Body of pancreas (tissue), 4 donors: ENCODE measurements around the gene NKIRAS1. TPM values are rescaled to one million over a fixed set of nuclear protein-coding genes. Genes with fewer than 3 reads are reported as not detected.

ENCODE experiments used
- ATAC-seq: fragments of 150-250 bp; one replicate; pipeline ENCODE4 v1.9.1; 2016
- DNase-seq, 4 donors: peaks; one replicate each; pipeline ENCODE4 v3.0.0-alpha.2; 2019
- H3K27ac ChIP-seq, 4 donors: fragments of 200-600 bp; sonication (generic); 1 replicate in 3 of 4; 2 replicates in 1 of 4; pipeline versions ENCODE4 v1.5.1 to v1.6.1; 2016 to 2019; ENCODE audit warnings: mild to moderate bottlenecking in 1 of 4, mixed read lengths in 1 of 4, moderate library complexity in 1 of 4
- H3K27me3 ChIP-seq, 2 donors: fragments of 200-600 bp; sonication (generic); one replicate each; pipeline ENCODE4 v1.6.0; 2016; ENCODE audit warnings: mild to moderate bottlenecking in 1 of 2
- H3K36me3 ChIP-seq, 2 donors: fragments of 200-600 bp; sonication (generic); replicated peaks in 1 of 2; 2 replicates each; pipeline ENCODE4 v1.5.1; 2016; ENCODE audit warnings: low read depth in 2 of 2; ENCODE audit not compliant: insufficient read depth in 1 of 2
- H3K4me1 ChIP-seq: fragments of 200-600 bp; sonication (generic); one replicate; pipeline ENCODE4 v1.6.0; 2016
- H3K4me3 ChIP-seq, 2 donors: fragments of 200-600 bp; sonication (generic); 1 replicate in 1 of 2; 2 replicates in 1 of 2; pipeline ENCODE4 v1.5.1; 2016 to 2019
- H3K9me3 ChIP-seq, 3 donors: fragments of 200-600 bp; sonication (generic); 1 replicate in 2 of 3; 2 replicates in 1 of 3; pipeline ENCODE4 v1.5.1; 2016
- POLR2A ChIP-seq, 3 donors: fragments of 450-650 bp; IDR thresholded peaks; one replicate each; pipeline ENCODE4 v1.6.1; 2016; ENCODE audit warnings: antibody characterized with exemption in 3 of 3, mild to moderate bottlenecking in 2 of 3
- WGBS, 2 donors: methylation state at CpG; one replicate each; pipeline ENCODE4 v1.1.5; 2017; 5-methylcytosine and 5-hydroxymethylcytosine counted together
- intact Hi-C: fragments of 100-400 bp; cut with DNase I; formaldehyde crosslinking; loops from one replicate; pipeline ENCODE4 v1.15.1; 2023
- total RNA-seq, 2 donors: library from RNA; depleted of rRNA; stranded (reverse); fragments of >200 nt; gene quantifications; one replicate each; pipeline ENCODE4 v1.1.0, GENCODE V29; 2016
- TF ChIP-seq, protein P1 (sequence below), 7 experiments: fragments of 450-650 bp in 4 of 7; fragments of 200-600 bp in 3 of 7; sonication (generic) in 3 of 7; IDR thresholded peaks; one replicate each; pipeline ENCODE4 v1.5.1; 2016 to 2019; ENCODE audit warnings: antibody characterized with exemption in 7 of 7

Gene NKIRAS1
- total RNA-seq, 2 donors from 2014 or later = 2.0 to 7.8 TPM

DNA sequence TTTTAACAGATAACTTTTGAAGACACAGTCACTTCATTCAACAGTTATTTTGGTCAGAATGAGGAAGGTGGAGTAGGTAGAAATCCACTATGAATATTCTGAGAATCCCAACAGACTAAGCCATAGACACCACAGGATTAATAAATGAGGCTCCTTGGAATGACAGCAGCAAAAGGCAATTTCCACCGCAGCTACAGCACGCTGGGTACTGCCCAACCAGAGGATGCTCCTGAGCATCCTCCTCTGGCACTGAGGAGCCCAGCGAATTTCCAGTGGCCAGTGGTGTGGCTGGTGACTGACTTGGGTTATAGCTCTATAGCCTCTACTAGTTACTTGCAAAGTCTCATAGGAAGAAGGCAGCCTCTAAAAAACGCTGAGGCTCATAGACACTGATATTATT is 24.6 kb upstream of the NKIRAS1 start:
- H3K9me3 ChIP-seq = no peaks in the 10 kb centered on the region
- no peak overlapping the region for H3K4me3 ChIP-seq
- H3K36me3 ChIP-seq = no peaks in the 10 kb centered on the region
- TF ChIP-seq, protein P1, sequence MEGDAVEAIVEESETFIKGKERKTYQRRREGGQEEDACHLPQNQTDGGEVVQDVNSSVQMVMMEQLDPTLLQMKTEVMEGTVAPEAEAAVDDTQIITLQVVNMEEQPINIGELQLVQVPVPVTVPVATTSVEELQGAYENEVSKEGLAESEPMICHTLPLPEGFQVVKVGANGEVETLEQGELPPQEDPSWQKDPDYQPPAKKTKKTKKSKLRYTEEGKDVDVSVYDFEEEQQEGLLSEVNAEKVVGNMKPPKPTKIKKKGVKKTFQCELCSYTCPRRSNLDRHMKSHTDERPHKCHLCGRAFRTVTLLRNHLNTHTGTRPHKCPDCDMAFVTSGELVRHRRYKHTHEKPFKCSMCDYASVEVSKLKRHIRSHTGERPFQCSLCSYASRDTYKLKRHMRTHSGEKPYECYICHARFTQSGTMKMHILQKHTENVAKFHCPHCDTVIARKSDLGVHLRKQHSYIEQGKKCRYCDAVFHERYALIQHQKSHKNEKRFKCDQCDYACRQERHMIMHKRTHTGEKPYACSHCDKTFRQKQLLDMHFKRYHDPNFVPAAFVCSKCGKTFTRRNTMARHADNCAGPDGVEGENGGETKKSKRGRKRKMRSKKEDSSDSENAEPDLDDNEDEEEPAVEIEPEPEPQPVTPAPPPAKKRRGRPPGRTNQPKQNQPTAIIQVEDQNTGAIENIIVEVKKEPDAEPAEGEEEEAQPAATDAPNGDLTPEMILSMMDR (IDR thresholded peaks at IDR 0.05) = no peak
- no peak for TF ChIP-seq POLR2A (IDR thresholded peaks at IDR 0.05)
- no peaks in the 10 kb centered on the region for H3K27me3 ChIP-seq
- no peak overlapping the region for H3K27ac ChIP-seq
- intact Hi-C loops = no loop called here
- ATAC-seq = no peak
- H3K4me1 ChIP-seq = peaks cover 8% of the 10 kb centered on the region
- 74 to 83% methylated on average over 4 of the region's 4 CpGs for WGBS, 2 donors
- DNase-seq = no peak

DNA sequence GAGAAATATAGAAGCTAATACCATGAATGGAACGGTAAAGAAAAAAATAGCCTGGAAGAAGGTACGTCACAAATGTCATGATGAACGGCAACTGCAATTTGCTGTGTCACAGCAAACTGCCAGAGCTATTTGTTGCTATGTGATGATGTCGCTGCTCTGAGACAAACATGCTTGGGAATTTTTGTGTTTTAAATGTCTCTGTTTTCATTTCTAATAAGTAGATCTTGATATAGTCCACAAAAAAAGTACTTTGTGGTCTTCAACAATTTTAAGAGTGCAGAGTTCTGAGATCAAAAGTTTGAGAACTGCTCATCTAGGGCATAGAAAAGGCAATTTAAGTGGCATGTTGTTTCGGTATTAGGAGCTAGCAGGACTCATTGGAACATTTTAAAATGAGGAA is 24.0 kb upstream of the NKIRAS1 start:
- ATAC-seq (no peak), DNase-seq (no peak)
- Histone ChIP-seq H3K36me3 (no peaks in the 10 kb centered on the region), H3K9me3 (no peaks in the 10 kb centered on the region), H3K4me3 (no peak overlapping the region), H3K4me1 (peaks cover 6% of the 10 kb centered on the region), H3K27me3 (no peaks in the 10 kb centered on the region), H3K27ac (no peak overlapping the region)
- TF ChIP-seq, protein P1 (IDR thresholded peaks at IDR 0.05) = no peak
- TF ChIP-seq POLR2A (IDR thresholded peaks at IDR 0.05) = no peak
- 67 to 71% methylated on average over 5 of the region's 5 CpGs for WGBS, 2 donors
- intact Hi-C loops = no loop called here

DNA sequence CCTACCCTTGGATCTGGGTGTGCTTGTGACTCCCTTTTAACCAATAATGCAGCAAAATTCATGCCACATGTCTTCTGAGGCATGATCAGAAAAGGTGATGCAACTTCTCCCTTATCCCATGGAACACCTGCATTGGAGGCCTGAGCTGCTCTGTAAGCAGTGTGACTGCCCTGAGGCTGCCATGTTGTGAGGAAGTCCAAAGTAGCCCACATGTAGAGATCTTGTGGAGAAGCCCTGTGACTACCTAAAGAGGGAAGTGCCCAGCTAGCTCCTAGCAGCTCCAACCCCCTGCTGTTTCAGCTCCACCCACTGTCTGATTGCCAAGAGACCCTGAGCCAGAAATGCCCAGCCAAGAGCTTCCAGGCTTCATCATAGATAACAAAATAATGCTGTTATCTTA is 21.9 kb upstream of the NKIRAS1 start:
- Histone ChIP-seq H3K4me3 (no peak overlapping the region), H3K36me3 (no peaks in the 10 kb centered on the region), H3K9me3 (peaks cover 0 to 5% (median 0%) of the 10 kb centered on the region in 3 donors), H3K4me1 (no peaks in the 10 kb centered on the region), H3K27ac (no peak overlapping the region), H3K27me3 (no peaks in the 10 kb centered on the region)
- no peak for DNase-seq
- ATAC-seq = no peak
- TF ChIP-seq POLR2A (IDR thresholded peaks at IDR 0.05) = no peak
- TF ChIP-seq, protein P1 (IDR thresholded peaks at IDR 0.05) = no peak
- intact Hi-C loops = no loop called here

DNA sequence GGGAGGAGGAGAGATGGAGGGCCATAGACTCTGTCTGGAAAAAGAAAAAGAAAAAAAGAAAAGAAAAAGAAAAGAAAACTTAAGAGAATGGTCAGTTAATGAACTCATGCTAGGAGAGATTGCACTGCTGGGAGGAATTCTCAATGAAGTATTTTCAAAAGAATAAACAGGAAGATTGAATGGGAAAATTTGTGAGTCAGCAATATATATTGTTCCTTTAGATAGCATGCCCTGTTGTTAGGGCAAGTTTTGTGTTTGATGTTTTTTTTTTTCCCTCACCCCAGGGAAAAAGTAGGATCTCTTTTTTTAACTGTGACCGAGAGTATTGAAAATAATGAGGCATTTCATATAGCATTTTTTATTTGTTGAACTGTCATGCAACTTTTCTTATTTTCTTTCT is 20.5 kb upstream of the NKIRAS1 start:
- Histone ChIP-seq H3K27me3 (no peaks in the 10 kb centered on the region), H3K36me3 (no peaks in the 10 kb centered on the region), H3K9me3 (peaks cover 0 to 5% (median 0%) of the 10 kb centered on the region in 3 donors), H3K27ac (no peak overlapping the region), H3K4me3 (no peak overlapping the region), H3K4me1 (no peaks in the 10 kb centered on the region)
- ATAC-seq (no peak), DNase-seq (no peak)
- WGBS, 2 donors = 85 to 92% methylated on average over 1 of the region's 1 CpG
- TF ChIP-seq, protein P1 (IDR thresholded peaks at IDR 0.05) = no peak
- TF ChIP-seq POLR2A (IDR thresholded peaks at IDR 0.05) = no peak
- intact Hi-C loops = no loop called here

DNA sequence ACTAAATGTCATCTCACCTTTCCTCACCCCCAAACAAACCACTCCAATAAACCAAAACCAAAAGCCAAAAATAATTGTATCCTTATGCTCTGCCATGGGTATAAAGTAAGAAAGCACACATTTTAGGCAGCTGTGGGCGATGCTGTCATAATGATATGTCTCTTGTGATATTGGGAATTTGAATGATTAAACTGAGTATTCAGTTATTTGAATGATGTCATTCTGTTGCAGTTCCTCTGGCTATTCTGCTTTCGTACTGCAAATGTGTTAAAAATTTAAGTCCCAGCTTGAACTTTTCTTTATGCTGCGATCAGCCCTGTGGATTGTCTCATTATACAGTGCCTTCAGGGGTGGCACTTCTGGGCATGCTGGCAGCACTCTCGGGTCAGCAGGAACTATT is 17.5 kb upstream of the NKIRAS1 start:
- intact Hi-C loops = no loop called here
- no peak overlapping the region for H3K4me3 ChIP-seq
- H3K9me3 ChIP-seq = peaks cover 0 to 5% (median 0%) of the 10 kb centered on the region in 3 donors
- H3K27ac ChIP-seq = no peak overlapping the region
- ATAC-seq (no peak), DNase-seq (no peak)
- H3K27me3 ChIP-seq = no peaks in the 10 kb centered on the region
- TF ChIP-seq, protein P1 (IDR thresholded peaks at IDR 0.05) = no peak
- no peak for TF ChIP-seq POLR2A (IDR thresholded peaks at IDR 0.05)
- 57 to 70% methylated on average over 4 of the region's 4 CpGs for WGBS, 2 donors
- H3K36me3 ChIP-seq = no peaks in the 10 kb centered on the region
- no peaks in the 10 kb centered on the region for H3K4me1 ChIP-seq
